Mesenteric fat pad (tissue), 1 donor: ENCODE measurements around the gene RRN3. TPM values are rescaled to one million over a fixed set of nuclear protein-coding genes. Genes with fewer than 3 reads are reported as not detected.
"Not testable (repeated sequence)": the region's sequence is repeated elsewhere in the genome, so short reads cannot be mapped to it uniquely, and the experiment has no call there.

Experiments
- DNase-seq: peaks from one replicate; pipeline ENCODE4 v3.0.0-alpha.2; 2020; ENCODE audit warnings: low spot score
- total RNA-seq: library from RNA; stranded (reverse); fragmentation: NEBNext Ultra II Directional; extraction: Animal tissue kit (Norgen Biotek cat#: 25700); gene quantifications from one replicate; pipeline ENCODE4 v1.2.1, GENCODE V29; 2021
- donor health status: DM: yes; HTN: yes; CAD: no.

RRN3 gene
- total RNA-seq, 1 donor from 2014 or later = 44.9 TPM

GRCh38 chr16:15053904-15054303, 40.2 kb downstream of the RRN3 start:
- DNase-seq = no peak

- peak; percentile 80 for DNase-seq
These were observed 41.2 kb downstream of the RRN3 start for GRCh38 chr16:15052747-15053476.

- peak; percentile 62 for DNase-seq
These were observed 42.6 kb downstream of the RRN3 start for GRCh38 chr16:15051387-15051951.

DNA sequence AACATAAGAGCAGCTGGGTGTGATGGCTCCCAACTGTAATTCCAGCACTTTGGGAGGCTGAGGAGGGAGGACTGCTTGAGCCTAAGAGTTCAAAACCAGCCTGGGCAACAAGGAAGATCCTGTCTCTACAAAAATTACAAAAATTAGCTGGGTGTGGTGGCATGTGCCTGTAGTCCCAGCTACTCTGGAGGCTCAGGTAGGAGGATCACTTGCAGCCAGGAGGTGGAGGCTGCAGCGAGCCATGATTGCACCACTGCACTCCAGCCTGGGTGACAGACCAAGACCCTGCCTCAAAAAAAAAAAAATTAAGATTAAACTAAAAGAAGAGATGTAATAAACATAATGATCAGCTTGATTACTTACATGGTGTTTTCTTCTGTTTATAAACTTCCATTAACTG, 43.6 kb downstream of the RRN3 start:
- DNase-seq = peak; percentile 47

- DNase-seq = no peak
These were observed 44.4 kb downstream of the RRN3 start for GRCh38 chr16:15049581-15050180.

DNA sequence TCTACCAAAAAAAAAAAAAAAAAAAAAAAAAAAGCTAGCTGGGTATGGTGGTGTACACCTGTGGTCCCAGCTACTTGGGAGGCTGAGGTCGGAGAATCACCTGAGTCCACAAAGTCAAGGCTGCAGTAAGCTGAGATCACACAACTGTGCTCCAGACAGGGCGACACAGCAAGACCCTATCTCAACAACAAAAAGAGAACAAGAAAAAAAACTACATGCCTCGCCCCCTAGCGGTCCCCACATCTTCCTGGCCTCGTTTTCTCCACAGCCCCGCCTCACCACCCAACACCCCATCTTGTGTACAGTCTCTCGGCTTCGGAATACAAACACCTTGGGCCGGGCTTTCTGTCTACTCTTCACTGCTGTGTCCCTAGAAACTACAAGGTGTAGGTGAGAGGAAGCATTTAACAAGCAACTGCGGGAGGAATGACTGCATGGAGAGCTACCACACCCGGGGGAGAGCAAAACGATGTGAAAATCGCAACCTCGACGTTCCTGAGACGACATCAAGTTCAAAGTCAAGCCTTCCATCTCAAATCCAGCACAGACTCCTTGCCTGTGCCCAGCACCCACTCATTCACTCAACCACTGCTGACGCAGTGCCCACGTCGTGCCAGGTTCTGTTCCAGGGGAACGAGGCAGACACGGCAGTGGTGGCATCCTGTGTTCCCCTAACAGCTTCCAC, 47.2 kb downstream of the RRN3 start:
- no peak for DNase-seq

DNA sequence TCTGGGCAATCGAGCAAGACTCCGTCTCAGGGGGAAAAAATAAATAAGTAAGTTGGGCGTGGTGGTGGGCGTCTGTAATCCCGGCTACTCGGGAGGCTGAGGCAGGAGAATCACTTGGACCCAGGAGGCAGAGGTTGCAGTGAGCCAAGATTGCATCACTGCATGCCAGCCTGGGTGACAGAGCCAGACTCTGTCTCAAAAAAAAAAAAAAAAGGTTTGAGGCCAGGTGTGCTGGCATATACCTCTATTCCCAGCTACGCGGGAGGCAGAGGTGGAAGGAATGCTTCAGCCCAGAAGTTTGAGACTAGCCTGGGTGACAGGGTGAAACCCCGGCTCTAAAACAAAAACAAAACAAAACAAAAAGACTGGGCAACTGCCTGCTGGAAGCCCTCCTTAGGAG, 48.8 kb downstream of the RRN3 start:
- DNase-seq = not testable (repeated sequence)

DNA sequence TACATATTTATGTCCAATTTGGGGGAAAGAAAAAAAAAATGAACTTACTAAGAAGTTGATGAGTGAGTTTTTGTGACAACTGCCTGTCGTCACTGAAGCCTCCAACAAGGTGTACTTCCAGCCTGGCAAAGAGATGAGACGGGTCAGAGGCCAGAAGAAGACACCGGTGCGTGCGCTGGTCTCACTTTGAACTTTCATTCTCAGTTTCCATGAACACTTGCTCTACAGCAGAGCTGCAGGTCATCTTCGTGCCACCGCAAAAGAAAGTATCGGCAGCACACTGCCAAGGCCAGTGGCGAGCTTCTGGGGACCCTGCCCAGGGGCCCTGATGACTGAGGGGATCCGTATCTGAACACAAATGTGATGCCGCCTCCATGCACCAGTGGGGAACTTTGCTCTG, 49.8 kb downstream of the RRN3 start:
- no peak for DNase-seq

- no peak for DNase-seq
These were observed 50.7 kb downstream of the RRN3 start for GRCh38 chr16:15043344-15043743.

- DNase-seq = peak; percentile 91
These were observed 52.6 kb downstream of the RRN3 start for GRCh38 chr16:15041271-15042004.

DNA sequence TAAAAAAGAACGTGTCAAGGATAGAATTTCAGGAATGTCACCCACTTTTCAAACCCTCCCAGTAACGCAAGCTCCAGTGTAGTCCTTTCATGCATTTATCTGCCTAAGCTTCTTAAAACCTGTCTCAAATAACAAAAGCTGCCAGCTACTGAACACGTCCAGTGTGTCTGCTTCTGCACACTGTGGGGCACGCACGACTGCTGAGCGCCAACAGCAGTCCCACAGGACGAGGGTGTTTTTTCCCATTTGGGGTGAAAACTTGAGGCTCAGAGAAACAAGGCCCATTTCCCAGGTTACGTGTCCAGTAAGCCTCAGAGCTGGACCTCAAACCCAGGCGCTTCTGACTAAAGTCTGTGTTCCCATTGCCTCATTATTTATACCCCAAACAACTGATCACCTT, 55.4 kb downstream of the RRN3 start:
- no peak for DNase-seq

- DNase-seq = no peak
These were observed 56.3 kb downstream of the RRN3 start for GRCh38 chr16:15037745-15038144.

DNA sequence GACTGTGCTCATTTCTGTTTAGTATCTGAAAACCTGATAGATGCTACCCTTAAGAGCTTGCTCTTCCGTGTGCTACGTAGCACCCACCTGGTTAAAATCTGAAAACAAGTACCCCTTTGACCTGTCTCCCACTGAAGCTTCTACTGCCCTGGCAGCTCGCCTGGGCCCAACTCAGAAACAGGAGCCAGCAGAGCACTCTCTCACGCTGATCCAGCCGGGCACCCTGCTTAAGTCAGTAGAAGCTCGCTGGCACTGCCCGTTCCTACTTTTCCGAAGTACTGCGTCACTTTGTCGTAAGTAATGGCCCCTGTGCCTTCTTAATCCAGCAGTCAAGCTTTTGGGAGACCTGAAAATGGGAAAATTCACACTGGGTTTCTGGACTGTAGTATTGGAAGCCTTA, 57.1 kb downstream of the RRN3 start:
- peak; percentile 67 for DNase-seq

- DNase-seq = peak; percentile 55
These were observed 58.8 kb downstream of the RRN3 start for GRCh38 chr16:15035163-15035729.

- DNase-seq = peak; percentile 86
These were observed 59.6 kb downstream of the RRN3 start for GRCh38 chr16:15034266-15035162.

- peak; percentile 69 for DNase-seq
These were observed 60.8 kb downstream of the RRN3 start for GRCh38 chr16:15033309-15033707.

GRCh38 chr16:15032547-15033308, 61.3 kb downstream of the RRN3 start:
- peak; percentile 62 for DNase-seq

- DNase-seq = peak; percentile 49
These were observed 62.5 kb downstream of the RRN3 start for GRCh38 chr16:15031586-15031985.

- DNase-seq = peak; percentile 64
These were observed 62.9 kb downstream of the RRN3 start for GRCh38 chr16:15031179-15031578.
